ENCODE measurements around the gene ARHGAP45. TPM values are rescaled to one million over a fixed set of nuclear protein-coding genes. Genes with fewer than 3 reads are reported as not detected.
A peak's percentile ranks its signal among the peaks of the same experiment; 100 is the strongest.

The ARHGAP45 gene
- total RNA-seq, 1 experiment from 2014 or later = 2.9 TPM

DNA sequence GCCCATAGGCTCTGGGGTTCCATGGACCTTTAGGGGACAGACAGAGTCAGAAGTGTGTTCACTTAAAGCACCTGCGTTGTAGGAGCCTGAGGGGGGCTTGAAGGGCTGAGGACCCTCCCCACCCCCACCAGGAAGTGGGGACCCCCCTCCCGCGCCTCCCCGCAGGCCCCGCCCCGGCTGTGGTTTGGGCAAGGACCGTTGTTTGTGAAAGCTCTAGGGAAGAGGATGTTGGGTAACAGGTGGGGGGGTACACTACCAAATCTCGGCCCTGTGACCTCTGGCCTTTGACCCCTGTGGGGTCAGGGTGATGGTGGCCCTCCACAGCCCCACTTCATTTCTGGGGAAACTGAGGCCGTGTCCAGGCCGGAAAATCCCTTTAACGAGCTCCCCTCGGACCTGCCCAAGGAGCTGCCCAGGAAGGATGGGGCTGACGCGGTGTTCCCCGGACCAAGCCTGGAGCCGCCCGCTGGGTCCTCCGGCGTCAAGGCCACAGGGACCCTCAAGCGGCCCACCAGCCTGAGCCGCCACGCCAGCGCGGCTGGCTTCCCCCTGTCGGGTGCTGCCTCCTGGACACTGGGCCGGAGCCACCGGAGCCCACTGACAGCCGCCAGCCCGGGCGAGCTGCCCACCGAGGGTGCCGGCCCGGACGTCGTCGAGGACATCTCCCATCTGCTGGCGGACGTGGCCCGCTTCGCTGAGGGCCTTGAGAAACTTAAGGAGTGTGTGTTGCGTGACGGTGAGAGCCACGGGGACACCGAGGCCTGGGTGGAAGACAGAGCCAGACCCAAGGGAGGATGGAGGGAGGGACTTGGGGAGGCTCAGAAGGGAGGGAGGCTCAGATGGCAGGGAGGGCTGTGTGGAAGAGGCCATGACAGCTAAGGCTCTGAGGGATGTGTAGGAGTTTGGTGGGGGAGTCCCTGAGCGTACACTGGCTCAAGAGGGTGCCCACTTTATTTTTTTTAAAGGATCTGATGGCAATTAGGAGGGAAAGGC is 1.3 kb downstream of the ARHGAP45 start:
- DNase-seq = no peak
- Histone ChIP-seq H3K36me3 (no peaks in the 10 kb centered on the region), H3K9me3 (replicated peaks) (no peaks in the 10 kb centered on the region), H3K27me3 (peaks cover 34% of the 10 kb centered on the region; the same call in 1 of the 2 replicates), H3K27ac (no peak overlapping the region), H3K4me1 (peaks cover 12% of the 10 kb centered on the region; the same call in 1 of the 2 replicates), H3K4me3 (no peak overlapping the region)

- H3K4me3 ChIP-seq = no peak overlapping the region
- no peaks in the 10 kb centered on the region for H3K9me3 ChIP-seq (replicated peaks)
- DNase-seq = no peak
- peaks cover 13% of the 10 kb centered on the region; the same call in 1 of the 2 replicates for H3K4me1 ChIP-seq
- H3K27ac ChIP-seq = no peak overlapping the region
- H3K36me3 ChIP-seq = no peaks in the 10 kb centered on the region
- peaks cover 34% of the 10 kb centered on the region; the same call in 1 of the 2 replicates for H3K27me3 ChIP-seq
These were observed 2.2 kb downstream of the ARHGAP45 start for GRCh38 chr19:1069009-1069779.

DNA sequence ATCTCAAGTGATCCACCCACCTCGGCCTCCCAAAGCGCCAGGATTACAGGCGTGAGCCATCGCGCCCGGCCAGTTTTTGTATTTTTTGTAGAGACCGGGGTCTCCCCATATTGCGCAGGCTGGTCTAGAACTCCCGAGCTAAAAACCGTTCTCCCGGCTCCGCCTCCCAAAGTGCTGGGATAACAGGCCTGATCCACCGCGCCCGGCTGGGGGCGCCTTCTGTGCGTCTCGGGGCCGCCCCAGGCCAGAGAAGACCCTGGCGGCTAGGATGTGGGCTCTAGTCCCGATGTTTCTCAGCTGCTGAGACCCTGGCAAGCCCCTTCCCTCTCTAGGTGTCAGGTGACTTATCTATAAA is 3.6 kb downstream of the ARHGAP45 start:
- Histone ChIP-seq H3K9me3 (replicated peaks) (no peaks in the 10 kb centered on the region), H3K27ac (no peak overlapping the region), H3K4me1 (peaks cover 15% of the 10 kb centered on the region; the same call in 1 of the 2 replicates), H3K4me3 (no peak overlapping the region), H3K27me3 (peaks cover 34% of the 10 kb centered on the region; the same call in 1 of the 2 replicates), H3K36me3 (no peaks in the 10 kb centered on the region)
- DNase-seq = no peak

GRCh38 chr19:1070931-1071791 is 4.2 kb downstream of the ARHGAP45 start:
- Histone ChIP-seq H3K27me3 (peaks cover 34% of the 10 kb centered on the region; the same call in 1 of the 2 replicates), H3K36me3 (no peaks in the 10 kb centered on the region), H3K4me3 (peak overlapping the region; percentile 24), H3K4me1 (peaks cover 10% of the 10 kb centered on the region; the same call in 1 of the 2 replicates), H3K9me3 (replicated peaks) (no peaks in the 10 kb centered on the region), H3K27ac (no peak overlapping the region)
- DNase-seq = peak in 1 of 2 experiments; percentile 39

- H3K27me3 ChIP-seq = peaks cover 31% of the 10 kb centered on the region; the same call in 1 of the 2 replicates
- H3K27ac ChIP-seq = no peak overlapping the region
- H3K4me1 ChIP-seq = 0 out of 2 replicates have a peak, but pooled peaks cover 4% of the 10 kb centered on the region
- H3K4me3 ChIP-seq = no peak overlapping the region
- H3K9me3 ChIP-seq (replicated peaks) = no peaks in the 10 kb centered on the region
- DNase-seq = no peak
- H3K36me3 ChIP-seq = no peaks in the 10 kb centered on the region
These were observed 5.5 kb downstream of the ARHGAP45 start for GRCh38 chr19:1072371-1073015.

- Histone ChIP-seq H3K27me3 (peaks cover 29% of the 10 kb centered on the region; the same call in 1 of the 2 replicates), H3K36me3 (no peaks in the 10 kb centered on the region), H3K4me1 (0 out of 2 replicates have a peak, but pooled peaks cover 4% of the 10 kb centered on the region), H3K4me3 (no peak overlapping the region), H3K27ac (no peak overlapping the region), H3K9me3 (replicated peaks) (no peaks in the 10 kb centered on the region)
- no peak for DNase-seq
These were observed 6.3 kb downstream of the ARHGAP45 start for GRCh38 chr19:1073063-1073955.

DNA sequence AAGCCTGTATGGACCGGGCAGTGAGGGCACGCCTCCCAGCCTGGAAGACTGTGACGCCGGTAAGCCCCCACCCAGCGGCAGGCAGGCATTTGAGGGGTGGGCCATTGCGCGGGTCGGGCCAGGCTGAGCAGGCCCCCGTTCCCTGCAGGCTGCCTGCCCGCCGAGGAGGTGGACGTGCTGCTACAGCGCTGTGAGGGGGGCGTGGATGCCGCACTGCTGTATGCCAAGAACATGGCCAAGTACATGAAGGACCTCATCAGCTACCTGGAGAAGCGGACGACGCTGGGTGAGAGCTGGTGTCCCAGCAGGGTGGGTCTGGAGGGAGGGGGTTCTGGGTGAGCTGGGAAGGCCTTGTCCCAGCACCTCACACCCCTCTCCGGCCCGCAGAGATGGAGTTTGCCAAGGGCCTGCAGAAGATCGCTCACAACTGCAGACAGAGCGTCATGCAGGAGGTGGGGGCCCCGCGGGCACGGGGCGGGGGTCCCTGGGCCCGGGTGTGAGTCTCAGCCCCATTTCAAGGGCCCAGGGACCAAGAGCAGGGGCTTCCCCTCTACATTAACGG is 7.1 kb downstream of the ARHGAP45 start:
- Histone ChIP-seq H3K4me3 (peak overlapping the region; percentile 67), H3K4me1 (0 out of 2 replicates have a peak, but pooled peaks cover 4% of the 10 kb centered on the region), H3K27me3 (peaks cover 21% of the 10 kb centered on the region; the same call in 1 of the 2 replicates), H3K9me3 (replicated peaks) (no peaks in the 10 kb centered on the region), H3K36me3 (no peaks in the 10 kb centered on the region), H3K27ac (no peak overlapping the region)
- DNase-seq = no peak

DNA sequence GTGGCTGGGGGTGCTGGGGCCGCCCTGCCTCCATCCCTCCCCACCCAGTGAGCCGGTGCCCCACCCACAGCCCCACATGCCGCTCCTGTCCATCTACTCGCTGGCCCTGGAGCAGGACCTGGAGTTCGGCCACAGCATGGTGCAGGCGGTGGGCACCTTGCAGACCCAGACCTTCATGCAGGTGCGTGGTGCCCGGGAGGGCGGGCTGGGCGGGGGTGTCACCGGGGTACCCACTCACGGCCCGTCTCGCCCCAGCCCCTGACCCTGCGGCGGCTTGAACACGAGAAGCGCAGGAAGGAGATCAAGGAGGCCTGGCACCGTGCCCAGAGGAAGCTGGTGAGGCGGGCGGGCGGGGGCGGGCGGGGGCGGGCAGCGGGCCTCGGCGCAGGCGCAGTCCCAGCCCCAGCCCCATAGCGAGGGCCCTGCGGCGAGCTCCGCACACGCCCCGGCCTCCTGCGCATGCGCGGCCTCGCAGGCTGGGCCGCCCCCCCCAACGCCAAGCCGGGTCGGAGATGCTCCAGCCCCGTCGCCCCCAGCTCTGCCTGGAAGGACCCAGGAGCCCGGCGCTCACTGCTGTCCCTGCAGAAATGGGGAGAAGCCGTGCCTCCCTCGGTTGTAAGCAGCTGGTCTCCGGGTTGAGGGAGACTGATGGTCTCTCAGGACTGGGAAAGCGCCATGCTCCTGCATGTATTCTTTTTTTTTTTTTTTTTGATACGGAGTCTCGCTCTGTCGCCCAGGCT is 7.7 kb downstream of the ARHGAP45 start:
- peaks cover 18% of the 10 kb centered on the region; the same call in 1 of the 2 replicates for H3K27me3 ChIP-seq
- peak overlapping the region; percentile 67 for H3K4me3 ChIP-seq
- DNase-seq = peak; percentile 91

DNA sequence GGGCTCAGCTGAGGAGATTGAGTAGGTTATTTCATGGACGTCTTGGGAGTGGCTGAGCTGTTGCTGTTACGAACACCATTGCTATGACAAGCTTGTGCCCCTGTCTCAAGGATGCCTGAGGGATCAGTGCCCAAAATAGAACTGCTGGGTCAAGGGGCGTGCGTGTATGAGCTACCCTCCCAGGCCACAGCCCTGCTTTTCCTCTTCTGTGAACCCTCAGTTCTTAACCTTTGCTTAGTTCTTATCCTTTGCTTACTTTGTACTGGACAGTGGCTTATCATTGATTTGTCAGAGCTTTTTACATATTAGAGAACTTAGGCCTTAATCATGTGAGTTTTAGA is 9.0 kb downstream of the ARHGAP45 start:
- DNase-seq = no peak
- Histone ChIP-seq H3K27ac (no peak overlapping the region), H3K36me3 (no peaks in the 10 kb centered on the region), H3K9me3 (replicated peaks) (no peaks in the 10 kb centered on the region), H3K27me3 (peaks cover 12% of the 10 kb centered on the region; the same call in 1 of the 2 replicates), H3K4me3 (no peak overlapping the region), H3K4me1 (0 out of 2 replicates have a peak, but pooled peaks cover 4% of the 10 kb centered on the region)

More for the DNA sequence above, 7.7 kb downstream of the ARHGAP45 start:
- no peaks in the 10 kb centered on the region for H3K36me3 ChIP-seq
- no peak overlapping the region for H3K27ac ChIP-seq
- H3K9me3 ChIP-seq (replicated peaks) = no peaks in the 10 kb centered on the region
- H3K4me1 ChIP-seq = 0 out of 2 replicates have a peak, but pooled peaks cover 4% of the 10 kb centered on the region

- no peaks in the 10 kb centered on the region for H3K36me3 ChIP-seq
These were observed 10.0 kb downstream of the ARHGAP45 start for GRCh38 chr19:1076951-1077350.

DNA sequence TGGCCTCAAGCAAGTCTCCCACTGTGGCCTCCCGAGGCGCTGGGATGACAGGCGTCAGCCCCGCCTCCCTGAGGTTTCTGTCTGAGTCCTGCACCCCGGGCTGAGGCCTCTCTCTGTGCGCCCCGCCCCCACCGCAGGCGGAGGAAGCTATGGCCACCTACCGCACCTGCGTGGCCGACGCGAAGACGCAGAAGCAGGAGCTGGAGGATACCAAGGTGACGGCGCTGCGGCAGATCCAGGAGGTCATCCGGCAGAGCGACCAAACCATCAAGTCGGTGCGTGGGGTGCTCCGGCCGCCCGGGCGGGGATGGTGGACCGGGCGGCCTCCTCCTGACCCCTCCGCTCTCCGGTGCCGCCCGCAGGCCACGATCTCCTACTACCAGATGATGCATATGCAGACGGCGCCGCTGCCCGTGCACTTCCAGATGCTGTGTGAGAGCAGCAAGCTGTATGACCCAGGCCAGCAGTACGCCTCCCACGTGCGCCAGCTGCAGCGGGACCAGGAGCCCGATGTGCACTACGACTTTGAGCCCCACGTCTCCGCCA is 12.7 kb downstream of the ARHGAP45 start:
- Histone ChIP-seq H3K27me3 (no peaks in the 10 kb centered on the region), H3K9me3 (replicated peaks) (no peaks in the 10 kb centered on the region), H3K4me3 (no peak overlapping the region), H3K36me3 (no peaks in the 10 kb centered on the region), H3K4me1 (no peaks in the 10 kb centered on the region), H3K27ac (no peak overlapping the region)
- DNase-seq = no peak

More at GRCh38 chr19:1076951-1077350, 10.0 kb downstream of the ARHGAP45 start:
- Histone ChIP-seq H3K27me3 (peaks cover 9% of the 10 kb centered on the region; the same call in 1 of the 2 replicates), H3K4me1 (0 out of 2 replicates have a peak, but pooled peaks cover 4% of the 10 kb centered on the region), H3K27ac (no peak overlapping the region), H3K4me3 (no peak overlapping the region), H3K9me3 (replicated peaks) (no peaks in the 10 kb centered on the region)
- DNase-seq = no peak

All from SJCRH30 (cell line).